GM21825 (cell line): ENCODE measurements around the gene NDUFV3.
"Not testable (repeated sequence)": the region's sequence is repeated elsewhere in the genome, so short reads cannot be mapped to it uniquely, and the experiment has no call there.

ENCODE experiments used
- ATAC-seq: cut with Tn5 transposase; IDR thresholded peaks from one replicate; pipeline ENCODE4 v1.9.1; 2021; ENCODE audit warnings: mild to moderate bottlenecking, moderate library complexity; ENCODE audit not compliant: unreplicated experiment

The NDUFV3 gene

DNA sequence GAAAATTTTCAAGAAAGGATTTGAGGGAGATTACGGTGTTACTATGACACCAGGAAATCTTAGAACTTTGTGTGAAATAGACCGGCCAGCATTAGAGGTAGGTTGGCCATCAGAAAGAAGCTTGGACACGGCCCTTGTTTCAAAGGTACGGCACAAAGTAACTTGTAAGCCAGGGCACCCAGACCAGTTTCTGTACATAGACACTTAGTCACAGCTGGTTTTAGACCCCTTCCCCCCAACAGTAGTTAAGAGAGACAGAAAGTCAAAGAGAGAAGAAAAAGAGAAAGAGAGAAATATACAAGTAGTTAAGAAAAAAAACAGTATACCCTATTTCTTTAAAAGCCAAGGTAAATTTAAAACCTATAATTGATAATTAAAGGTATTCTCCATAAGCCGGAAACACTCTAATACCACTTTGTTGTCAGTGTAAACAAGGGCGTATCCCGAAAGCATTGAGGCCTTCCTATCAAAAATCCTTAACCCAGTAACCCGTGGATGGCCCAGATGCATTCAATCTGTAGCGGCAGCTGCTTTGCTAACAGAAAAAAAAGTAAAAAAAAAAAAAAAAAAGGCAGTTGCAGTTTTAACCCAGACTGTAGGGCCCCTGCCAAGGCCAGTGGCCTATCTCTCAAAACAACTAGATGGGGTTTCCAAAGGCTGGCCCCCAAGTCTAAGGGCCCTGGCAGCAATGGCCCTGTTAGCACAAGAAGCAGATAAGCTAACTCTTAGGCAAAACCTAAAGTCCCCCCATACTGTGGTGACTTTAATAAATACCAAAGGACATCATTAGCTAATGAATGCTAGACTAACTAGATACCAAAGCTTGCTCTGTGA lies 40.2 kb downstream of the NDUFV3 start:
- not testable (repeated sequence) for ATAC-seq

- ATAC-seq, result not testable (repeated sequence)
These were observed 40.9 kb downstream of the NDUFV3 start for GRCh38 chr21:42933973-42934372.

- not testable (repeated sequence) for ATAC-seq
These were observed 43.3 kb downstream of the NDUFV3 start for GRCh38 chr21:42936360-42936759.

GRCh38 chr21:42937034-42937940 lies 44.2 kb downstream of the NDUFV3 start:
- not testable (repeated sequence) for ATAC-seq

- ATAC-seq, result no peak
These were observed 45.0 kb downstream of the NDUFV3 start for GRCh38 chr21:42937960-42938605.

GRCh38 chr21:42938606-42938995 lies 45.5 kb downstream of the NDUFV3 start:
- ATAC-seq, result not testable (repeated sequence)

DNA sequence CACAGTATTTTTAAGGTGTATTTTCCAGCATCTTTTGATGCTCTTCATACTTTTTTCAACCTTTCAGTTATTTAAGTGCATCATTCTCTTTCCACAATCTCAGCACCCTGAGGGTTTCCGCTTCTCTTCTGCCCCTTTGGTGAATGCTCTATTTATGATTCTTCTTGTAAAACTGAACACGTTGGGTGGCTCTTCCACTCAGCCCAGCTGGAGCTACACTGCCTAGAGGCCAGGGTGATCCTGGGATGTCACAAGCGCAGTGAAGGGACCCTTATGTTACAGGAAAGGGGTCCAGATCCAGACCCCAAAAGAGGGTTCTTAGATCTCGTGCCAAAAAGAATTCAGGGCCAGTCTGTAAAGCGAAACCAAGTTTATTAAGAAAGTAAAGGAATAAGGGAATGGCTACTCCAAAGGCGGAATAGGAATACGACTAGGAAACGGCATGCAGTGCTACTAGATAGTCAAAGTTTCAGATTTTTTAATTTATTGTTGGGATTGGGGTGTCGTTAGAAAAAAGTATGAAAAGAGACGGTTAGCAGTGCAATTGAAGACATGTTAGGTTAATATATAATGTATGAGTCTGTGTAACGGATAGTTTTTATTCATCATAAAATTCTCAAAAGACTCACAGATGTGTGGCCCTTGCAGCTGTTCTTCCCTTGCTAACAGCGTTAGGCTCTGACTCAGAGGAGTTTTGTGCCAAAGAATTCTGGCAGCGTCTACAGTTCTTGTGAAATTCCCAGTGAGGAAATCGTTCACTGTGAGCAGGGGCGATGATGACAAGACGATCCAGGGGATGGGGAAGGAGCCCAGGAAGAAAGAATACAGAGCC lies 46.7 kb downstream of the NDUFV3 start:
- ATAC-seq, result no peak

GRCh38 chr21:42941696-42942085 lies 48.6 kb downstream of the NDUFV3 start:
- ATAC-seq, result no peak

- ATAC-seq, result no peak
These were observed 49.1 kb downstream of the NDUFV3 start for GRCh38 chr21:42942244-42942643.

- ATAC-seq, result not testable (repeated sequence)
These were observed 56.1 kb downstream of the NDUFV3 start for GRCh38 chr21:42949094-42949755.

- ATAC-seq, result not testable (repeated sequence)
These were observed 58.1 kb downstream of the NDUFV3 start for GRCh38 chr21:42951193-42951592.

DNA sequence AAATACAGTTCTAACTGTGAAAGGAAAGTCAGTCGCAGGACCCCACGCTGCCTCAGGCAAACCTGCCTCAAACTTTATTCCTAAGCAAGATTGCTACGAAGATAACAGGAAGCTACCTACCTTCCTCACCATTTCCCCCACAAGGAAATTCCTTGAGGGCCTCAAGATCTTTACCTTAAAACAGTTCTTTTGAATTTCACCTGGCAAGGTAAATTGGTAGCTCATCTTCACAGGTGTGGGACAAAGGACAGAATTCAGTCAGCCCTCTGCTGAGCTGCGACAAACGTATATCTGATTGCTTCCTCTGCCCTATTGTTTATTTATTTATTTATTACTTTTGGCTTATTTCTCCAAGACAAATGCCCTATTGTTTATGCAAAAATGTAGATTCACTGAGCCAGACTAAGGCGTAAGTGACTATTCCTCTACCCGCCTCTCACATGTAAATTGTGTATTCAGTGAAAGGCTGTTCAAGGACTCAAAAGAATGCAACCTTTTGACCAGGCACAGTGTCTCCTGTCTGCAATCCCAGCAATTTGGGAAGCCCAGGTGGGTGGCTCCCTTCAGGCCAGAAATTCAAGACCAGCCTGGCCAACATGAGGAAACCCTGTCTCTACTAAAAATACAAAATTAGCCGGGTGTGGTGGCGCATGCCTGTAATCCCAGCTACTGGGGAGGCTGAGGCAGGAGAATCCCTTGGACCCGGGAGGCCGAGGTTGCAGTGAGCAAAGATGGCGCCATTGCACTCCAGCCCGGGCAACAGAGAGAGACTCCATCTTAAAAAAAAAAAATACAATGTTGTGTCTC lies 63.9 kb downstream of the NDUFV3 start:
- ATAC-seq, result no peak

DNA sequence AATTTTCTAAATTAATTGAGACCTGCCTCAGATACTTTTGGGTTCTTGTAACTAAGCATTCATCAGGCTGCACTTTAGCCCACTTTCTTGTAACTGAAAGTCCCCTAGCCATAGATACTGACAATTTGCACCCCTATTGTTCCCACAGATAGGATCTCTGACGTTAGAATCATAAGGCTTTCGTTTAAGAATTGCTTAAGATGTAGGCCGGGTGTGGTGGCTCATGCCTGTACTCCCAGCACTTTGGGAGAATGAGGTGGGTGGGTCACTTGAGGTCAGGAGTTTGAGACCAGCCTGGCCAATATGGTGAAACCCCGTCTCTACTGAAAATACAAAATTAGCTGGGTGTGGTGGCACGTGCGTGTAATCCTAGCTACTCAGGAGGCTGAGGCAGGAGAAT lies 65.0 kb downstream of the NDUFV3 start:
- ATAC-seq, result not testable (repeated sequence)

DNA sequence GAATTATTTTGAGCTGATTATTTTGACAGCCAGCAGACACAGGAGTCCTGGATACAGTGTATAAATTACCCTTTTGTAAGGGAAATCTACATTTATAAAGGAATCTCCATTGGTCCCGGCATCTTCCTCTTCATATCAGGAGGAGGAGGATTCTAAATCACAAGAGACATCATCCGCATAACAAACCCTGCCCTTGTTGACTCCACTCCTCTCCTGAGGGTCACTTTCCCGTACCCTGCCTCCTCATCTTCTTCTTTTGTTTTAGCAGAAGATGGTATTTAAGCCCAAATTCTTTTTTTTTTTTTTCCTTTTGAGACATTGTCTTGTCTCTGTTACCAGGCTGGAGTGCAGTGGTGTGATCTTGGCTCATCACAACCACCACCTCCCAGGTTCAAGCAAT lies 66.6 kb downstream of the NDUFV3 start:
- ATAC-seq, result no peak

- ATAC-seq, result no peak
These were observed 69.4 kb downstream of the NDUFV3 start for GRCh38 chr21:42962380-42963007.
